Heart right ventricle (tissue), 16 donors: ENCODE results near the gene IPCEF1. TPM values are rescaled to one million over a fixed set of nuclear protein-coding genes. Genes with fewer than 3 reads are reported as not detected.

Source experiments
- ATAC-seq, 8 donors: fragments of 200-7000 bp; cut with Tn5 transposase; one replicate each; pipeline ENCODE4 v1.9.1; 2020; ENCODE audit warnings: mild to moderate bottlenecking in 8 of 8, moderate library complexity in 8 of 8, moderate number of reproducible peaks in 1 of 8
- DNase-seq, 2 donors: peaks; one replicate each; pipeline ENCODE4 v3.0.0-alpha.2; 2020
- H3K27ac ChIP-seq, 10 donors: fragments of 200-600 bp; sonication (generic) in 2 of 10; one replicate each; pipeline versions ENCODE4 v1.5.0 to v1.8.0; 2020 to 2022; ENCODE audit warnings: mild to moderate bottlenecking in 3 of 10
- H3K27me3 ChIP-seq, 7 donors: fragments of 200-600 bp; one replicate each; pipeline ENCODE4 v1.8.0; 2021 to 2022; ENCODE audit warnings: mild to moderate bottlenecking in 2 of 7
- H3K36me3 ChIP-seq, 9 donors: fragments of 200-600 bp; sonication (generic) in 1 of 9; one replicate each; pipeline versions ENCODE4 v1.5.0 to v1.8.0; 2020 to 2022; ENCODE audit warnings: mild to moderate bottlenecking in 2 of 9
- H3K4me1 ChIP-seq, 9 donors: fragments of 200-600 bp; sonication (generic) in 1 of 9; one replicate each; pipeline versions ENCODE4 v1.5.0 to v1.8.0; 2020 to 2022; ENCODE audit warnings: mild to moderate bottlenecking in 4 of 9
- H3K4me3 ChIP-seq, 10 donors: fragments of 200-600 bp; sonication (generic) in 2 of 10; one replicate each; pipeline versions ENCODE4 v1.5.0 to v1.8.0; 2020 to 2022; ENCODE audit warnings: mild to moderate bottlenecking in 7 of 10, moderate library complexity in 2 of 10
- H3K9me3 ChIP-seq, 11 donors: fragments of 200-600 bp in 10 of 11; sonication (generic) in 2 of 11; one replicate each; pipeline versions ENCODE4 v1.5.0 to v1.8.0; 2013 to 2022; ENCODE audit warnings: mild to moderate bottlenecking in 2 of 11, control low read depth in 1 of 11, moderate library complexity in 1 of 11
- WGBS, 2 donors: extraction: QIAGEN DNeasy Blood & Tissue Kit; methylation state at CpG; one replicate each; pipeline ENCODE4 v1.1.7; 2013; ENCODE audit warnings: inconsistent platforms in 1 of 2; 5-methylcytosine and 5-hydroxymethylcytosine counted together
- intact Hi-C, 10 donors: fragments of 100-400 bp; cut with DNase I; formaldehyde crosslinking; loops; one replicate each; pipeline versions ENCODE4 v1.11.1 to v1.14.2; 2022
- polyA plus RNA-seq, 2 donors: library from polyadenylated mRNA; stranded (reverse); fragments of 200-250 nt; gene quantifications; one replicate each; pipeline ENCODE4 v1.2.3, GENCODE V29; 2013
- total RNA-seq, 10 donors: library from RNA; stranded (reverse); fragmentation: NEBNext Ultra II Directional in 3 of 10; extraction: Animal tissue kit (Norgen Biotek cat#: 25700) in 3 of 10; gene quantifications; one replicate each; pipeline versions ENCODE4 v1.2.1 to v1.2.4, GENCODE V29; 2021 to 2023
- TF ChIP-seq, protein P1 (sequence below), 9 donors: fragments of 200-600 bp; sonication (generic) in 2 of 9; IDR thresholded peaks; one replicate each; pipeline versions ENCODE4 v1.5.0 to v1.8.0; 2021 to 2022; ENCODE audit warnings: antibody characterized with exemption in 9 of 9, mild to moderate bottlenecking in 5 of 9, moderate library complexity in 1 of 9
- donor health status: Arrhythmogenic right ventricular cardiomyopathy.
- donor health status: ischemic (EF 13 %, LVEDD 7.1; RV severe dilation, severe dysfunction).
- donor health status: healthy with polysubstance abuse.
- donor health status: DM: no; HTN: yes; CAD: no.
- donor health status: DM: no; HTN: no; CAD: no.
- donor health status: ischemic (EF 25% LVEDD 6.9; RV normal size, moderate dysfunction).
- donor health status: ischemic (EF 25% LVEDD 5.7; RV mildly dilated, moderate dysfunction).
- donor health status: healthy.
- donor health status: DM: yes; HTN: yes; CAD: no.
- donor health status: Ischemic cardiomyopathy.
- donor health status: ischemic (EF 35%, LVEDD 5.7; RV mildly dilated, moderate dysfunction).
- donor health status: nonischemic (EF 11% LVEDD 7.7; RV severe dilation, severe dysfunction).
- donor health status: DM: yes; HTN: yes; CAD: no.
- donor health status: PGD.
- donor health status: ischemic (EF 29% LVEDD 5.4; RV normal size, mild dysfunction).
- donor health status: nonischemic (EF 23%, LVEDD 6.1; RV moderate dilation, normal function).

The IPCEF1 gene
- total and polyA plus RNA-seq, 12 donors, result 0.06 to 5.0 (median 1.4) TPM

DNA sequence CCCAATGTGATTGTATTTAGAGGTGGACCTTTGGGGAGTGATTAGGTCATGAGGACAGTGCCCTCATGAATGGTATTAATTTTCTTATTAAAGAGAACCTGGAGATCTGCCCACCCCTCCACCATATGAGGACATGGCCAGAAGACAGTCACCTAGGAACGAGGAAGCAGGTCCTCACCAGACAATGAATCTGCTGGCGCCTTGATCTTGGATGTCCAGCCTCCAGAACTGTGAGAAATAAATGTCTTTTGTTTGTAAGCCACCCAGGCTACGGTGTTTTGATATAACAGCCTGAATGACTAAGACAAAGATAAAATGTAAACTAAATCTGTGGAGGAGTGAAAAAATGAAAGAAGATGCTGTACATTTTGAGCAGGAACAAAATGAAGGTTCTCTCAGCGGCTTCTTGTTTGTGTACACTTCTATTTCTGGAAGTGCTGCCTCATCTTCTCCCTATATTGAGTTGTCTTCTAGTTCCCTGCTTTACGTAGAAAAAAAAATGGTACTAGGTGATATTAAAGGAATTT is 1.5 kb upstream of the IPCEF1 start:
- Histone ChIP-seq H3K4me1 (peaks cover 0 to 41% (median 0%) of the 10 kb centered on the region in 9 donors), H3K9me3 (no peaks in the 10 kb centered on the region), H3K36me3 (no peaks in the 10 kb centered on the region), H3K4me3 (no peak overlapping the region), H3K27ac (no peak overlapping the region), H3K27me3 (no peaks in the 10 kb centered on the region)
- 87 to 97% methylated on average over 5 of the region's 5 CpGs for WGBS, 2 donors
- ATAC-seq, result no peak
- DNase-seq, result no peak
- TF ChIP-seq, protein P1, sequence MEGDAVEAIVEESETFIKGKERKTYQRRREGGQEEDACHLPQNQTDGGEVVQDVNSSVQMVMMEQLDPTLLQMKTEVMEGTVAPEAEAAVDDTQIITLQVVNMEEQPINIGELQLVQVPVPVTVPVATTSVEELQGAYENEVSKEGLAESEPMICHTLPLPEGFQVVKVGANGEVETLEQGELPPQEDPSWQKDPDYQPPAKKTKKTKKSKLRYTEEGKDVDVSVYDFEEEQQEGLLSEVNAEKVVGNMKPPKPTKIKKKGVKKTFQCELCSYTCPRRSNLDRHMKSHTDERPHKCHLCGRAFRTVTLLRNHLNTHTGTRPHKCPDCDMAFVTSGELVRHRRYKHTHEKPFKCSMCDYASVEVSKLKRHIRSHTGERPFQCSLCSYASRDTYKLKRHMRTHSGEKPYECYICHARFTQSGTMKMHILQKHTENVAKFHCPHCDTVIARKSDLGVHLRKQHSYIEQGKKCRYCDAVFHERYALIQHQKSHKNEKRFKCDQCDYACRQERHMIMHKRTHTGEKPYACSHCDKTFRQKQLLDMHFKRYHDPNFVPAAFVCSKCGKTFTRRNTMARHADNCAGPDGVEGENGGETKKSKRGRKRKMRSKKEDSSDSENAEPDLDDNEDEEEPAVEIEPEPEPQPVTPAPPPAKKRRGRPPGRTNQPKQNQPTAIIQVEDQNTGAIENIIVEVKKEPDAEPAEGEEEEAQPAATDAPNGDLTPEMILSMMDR (IDR thresholded peaks at IDR 0.05), result no peak
- intact Hi-C loops, result no loop called here

DNA sequence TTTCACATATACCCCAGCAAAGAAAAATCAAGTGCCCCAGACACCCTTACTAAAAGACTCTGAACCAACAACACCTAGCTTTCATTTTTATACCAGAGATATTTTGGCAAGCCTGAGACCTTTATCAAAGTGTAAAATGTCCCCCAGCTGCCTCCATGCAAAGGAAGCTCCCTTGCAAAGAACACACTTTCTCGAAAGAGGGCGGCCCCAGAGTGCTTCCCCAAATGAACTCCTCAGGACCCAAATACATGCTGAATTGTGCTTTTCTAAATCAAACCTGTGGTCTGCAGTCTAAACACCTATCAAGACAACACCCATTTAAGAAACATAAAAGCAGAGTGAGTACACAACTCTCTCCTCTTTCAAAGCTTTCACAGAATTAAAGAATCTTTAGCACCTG is 490 bp downstream of the IPCEF1 start:
- Histone ChIP-seq H3K27me3 (no peaks in the 10 kb centered on the region), H3K9me3 (no peaks in the 10 kb centered on the region), H3K36me3 (no peaks in the 10 kb centered on the region), H3K4me3 (peak overlapping the region in 1 of 10 donors; percentile 32), H3K27ac (peak overlapping the region in 3 of 10 donors; percentile 3 to 74 (median 35)), H3K4me1 (peaks cover 0 to 49% (median 0%) of the 10 kb centered on the region in 9 donors)
- DNase-seq (no peak), ATAC-seq (no peak)
- intact Hi-C loops, result no loop called here
- TF ChIP-seq, protein P1 (IDR thresholded peaks at IDR 0.05), result no peak
- WGBS, 2 donors, result 87 to 89% methylated on average over 2 of the region's 2 CpGs

DNA sequence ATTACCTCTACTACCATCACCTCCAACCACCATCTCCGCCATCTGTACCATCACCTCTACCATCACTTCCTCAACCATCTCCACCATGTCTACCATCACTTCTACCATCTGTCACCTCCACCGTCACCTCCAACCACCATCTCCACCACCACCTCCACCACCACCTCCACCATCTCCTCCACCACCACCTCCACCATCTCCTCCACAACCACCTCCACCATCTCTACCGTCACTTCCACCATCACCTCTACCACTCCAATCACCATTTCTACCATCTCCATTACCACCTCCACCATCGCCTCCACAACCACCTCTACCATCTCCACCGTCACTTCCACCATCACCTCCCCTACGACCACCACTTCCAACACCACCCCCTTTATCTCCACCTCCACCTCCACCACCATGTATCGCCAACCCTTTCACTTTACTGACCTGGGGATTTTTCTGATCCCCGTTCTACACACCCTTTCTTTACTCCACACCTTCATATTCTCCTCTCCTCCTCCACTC is 2.3 kb downstream of the IPCEF1 start:
- intact Hi-C loops, result no loop called here
- Histone ChIP-seq H3K4me1 (peaks cover 0 to 45% (median 0%) of the 10 kb centered on the region in 9 donors), H3K9me3 (no peaks in the 10 kb centered on the region), H3K4me3 (peak overlapping the region in 1 of 10 donors; percentile 29), H3K27me3 (no peaks in the 10 kb centered on the region), H3K36me3 (no peaks in the 10 kb centered on the region), H3K27ac (peak overlapping the region in 1 of 10 donors; percentile 60)
- ATAC-seq (no peak), DNase-seq (no peak)
- WGBS, 2 donors, result 97 to 98% methylated on average over 8 of the region's 8 CpGs
- TF ChIP-seq, protein P1 (IDR thresholded peaks at IDR 0.05), result no peak

DNA sequence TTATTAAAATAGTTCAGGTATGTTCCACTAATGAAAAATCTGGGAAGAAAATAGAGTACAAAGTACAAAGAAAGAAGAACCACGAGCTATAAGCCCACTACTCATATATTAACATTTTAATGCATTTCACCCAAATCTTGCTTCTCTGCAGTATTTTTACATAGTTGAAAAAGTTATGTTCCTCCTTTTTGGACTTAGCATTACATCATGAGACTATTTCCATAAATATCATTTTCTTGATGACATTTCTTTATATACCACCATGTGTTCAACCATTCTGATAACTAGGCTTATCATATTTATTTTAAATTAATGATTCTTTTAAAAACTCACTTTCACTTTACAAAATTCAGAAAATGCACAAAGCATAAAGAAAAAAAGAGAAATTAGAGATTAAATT is 3.0 kb downstream of the IPCEF1 start:
- no peak for DNase-seq
- Histone ChIP-seq H3K36me3 (no peaks in the 10 kb centered on the region), H3K4me1 (peaks cover 0 to 38% (median 0%) of the 10 kb centered on the region in 9 donors), H3K9me3 (no peaks in the 10 kb centered on the region), H3K27ac (no peak overlapping the region), H3K4me3 (no peak overlapping the region), H3K27me3 (no peaks in the 10 kb centered on the region)
- no peak for ATAC-seq
- 75 to 93% methylated on average over 1 of the region's 1 CpG for WGBS, 2 donors
- intact Hi-C loops, result no loop called here
- TF ChIP-seq, protein P1 (IDR thresholded peaks at IDR 0.05), result no peak
